Measurements from ENCODE around the gene GPR107.
A peak's percentile ranks its signal among the peaks of the same experiment; 100 is the strongest.

GPR107 gene

GRCh38 chr9:130124085-130124860 lies 70.6 kb downstream of the GPR107 start:
- Mint-ChIP-seq H3K4me1 (peaks cover 72% of the 10 kb centered on the region), H3K27ac (peak overlapping the region; percentile 33 to 55 (median 49)), H3K36me3 (ENCODE audit: low read depth) (peaks cover 50% of the 10 kb centered on the region), H3K9me3 (no peaks in the 10 kb centered on the region), H3K4me3 (no peak overlapping the region), H3K27me3 (ENCODE audit: low read depth) (no peaks in the 10 kb centered on the region)
- no peak for TF ChIP-seq CTCF (IDR thresholded peaks at IDR 0.05; ENCODE audit: unreplicated experiment in 3 of 3)

GRCh38 chr9:130126721-130127433 lies 73.2 kb downstream of the GPR107 start:
- TF ChIP-seq CTCF (IDR thresholded peaks at IDR 0.05; ENCODE audit: unreplicated experiment in 3 of 3): no peak
- peak overlapping the region; percentile 46 to 69 (median 63) for H3K27ac Mint-ChIP-seq
- H3K9me3 Mint-ChIP-seq: no peaks in the 10 kb centered on the region
- peaks cover 59% of the 10 kb centered on the region for H3K4me1 Mint-ChIP-seq
- H3K27me3 Mint-ChIP-seq (ENCODE audit: low read depth): no peaks in the 10 kb centered on the region
- H3K36me3 Mint-ChIP-seq (ENCODE audit: low read depth): peaks cover 51% of the 10 kb centered on the region
- no peak overlapping the region for H3K4me3 Mint-ChIP-seq

GRCh38 chr9:130128251-130128650 lies 74.5 kb downstream of the GPR107 start:
- Mint-ChIP-seq H3K4me1 (peaks cover 56% of the 10 kb centered on the region), H3K36me3 (ENCODE audit: low read depth) (peaks cover 49% of the 10 kb centered on the region), H3K4me3 (no peak overlapping the region), H3K27me3 (ENCODE audit: low read depth) (no peaks in the 10 kb centered on the region), H3K27ac (peak overlapping the region; percentile 35 to 80 (median 69)), H3K9me3 (no peaks in the 10 kb centered on the region)
- no peak for TF ChIP-seq CTCF (IDR thresholded peaks at IDR 0.05; ENCODE audit: unreplicated experiment in 3 of 3)

- H3K36me3 Mint-ChIP-seq (ENCODE audit: low read depth): peaks cover 55% of the 10 kb centered on the region
- H3K9me3 Mint-ChIP-seq: no peaks in the 10 kb centered on the region
- H3K27me3 Mint-ChIP-seq (ENCODE audit: low read depth): no peaks in the 10 kb centered on the region
- peak overlapping the region; percentile 35 to 80 (median 69) for H3K27ac Mint-ChIP-seq
- H3K4me1 Mint-ChIP-seq: peaks cover 60% of the 10 kb centered on the region
- no peak for TF ChIP-seq CTCF (IDR thresholded peaks at IDR 0.05; ENCODE audit: unreplicated experiment in 3 of 3)
- H3K4me3 Mint-ChIP-seq: no peak overlapping the region
These were observed 75.2 kb downstream of the GPR107 start for GRCh38 chr9:130128733-130129431.

GRCh38 chr9:130129432-130130061 lies 75.8 kb downstream of the GPR107 start:
- no peaks in the 10 kb centered on the region for H3K27me3 Mint-ChIP-seq (ENCODE audit: low read depth)
- TF ChIP-seq CTCF (IDR thresholded peaks at IDR 0.05; ENCODE audit: unreplicated experiment in 3 of 3): no peak
- no peak overlapping the region for H3K4me3 Mint-ChIP-seq
- H3K4me1 Mint-ChIP-seq: peaks cover 54% of the 10 kb centered on the region
- peaks cover 51% of the 10 kb centered on the region for H3K36me3 Mint-ChIP-seq (ENCODE audit: low read depth)
- H3K27ac Mint-ChIP-seq: peak overlapping the region; percentile 10 to 70 (median 69)
- H3K9me3 Mint-ChIP-seq: no peaks in the 10 kb centered on the region

All from nephron (organoid).